ENCODE data around the gene CRYGB.

CRYGB gene

DNA sequence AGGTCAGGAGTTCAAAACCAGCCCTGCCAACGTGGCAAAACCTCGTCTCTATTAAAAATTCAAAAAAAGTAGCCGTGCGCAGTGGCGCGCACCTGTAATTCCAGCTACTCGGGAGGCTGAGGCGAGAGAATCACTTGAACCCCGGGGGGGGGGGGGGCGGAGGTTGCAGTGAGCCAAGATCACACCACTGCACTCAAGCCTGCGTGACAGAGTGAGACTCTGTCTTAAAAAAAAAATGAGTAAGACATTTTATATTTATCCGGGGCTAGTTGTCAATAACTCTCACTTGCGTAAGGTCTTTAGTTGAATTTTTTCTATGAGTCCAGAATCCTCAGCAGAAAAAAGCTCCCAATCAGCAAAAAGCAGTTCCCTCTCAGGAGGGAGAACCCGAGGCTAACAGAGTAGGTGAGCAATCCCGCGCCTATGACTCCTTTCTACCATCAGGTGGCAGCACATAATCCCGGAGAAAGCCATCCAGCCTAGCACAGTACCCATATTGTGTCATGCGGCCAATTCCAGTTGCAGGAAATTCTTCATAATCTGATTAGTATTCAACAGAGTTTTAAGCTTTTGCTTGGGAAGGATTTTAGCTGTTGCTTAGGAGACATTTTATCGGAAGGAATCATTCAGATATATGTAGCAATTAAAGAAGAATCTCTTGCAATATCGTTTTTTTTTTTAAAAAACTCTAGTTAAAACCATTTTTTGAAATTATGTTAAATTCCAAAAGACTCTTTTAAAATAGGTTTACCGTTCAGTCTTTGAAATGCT, 29.3 kb upstream of the CRYGB start:
- Histone ChIP-seq H2BK12ac (ENCODE audit: low read length) (no peak overlapping the region), H2AFZ (ENCODE audit: insufficient read depth, low read length, poor library complexity) (no peak overlapping the region), H2BK5ac (ENCODE audit: low read depth, low read length, poor library complexity) (no peak overlapping the region), H3K23ac (ENCODE audit: low read length) (no peak overlapping the region), H2BK120ac (ENCODE audit: insufficient read depth, low read length, poor library complexity) (no peak overlapping the region), H3K9ac (ENCODE audit: low read length) (no peak overlapping the region), H3K9me3 (ENCODE audit: insufficient read depth, low read depth, low read length) (no peaks in the 10 kb centered on the region), H4K8ac (ENCODE audit: low read depth, low read length) (no peak overlapping the region), H3K36me3 (ENCODE audit: control insufficient read depth in 1 of 2, insufficient read depth in 2 of 2, low read length in 2 of 2) (no peaks in the 10 kb centered on the region), H3K4ac (ENCODE audit: low read depth, low read length) (no peak overlapping the region), H3K27me3 (ENCODE audit: insufficient read depth, low read length) (no peaks in the 10 kb centered on the region), H3K27ac (ENCODE audit: low read depth, low read length) (no peak overlapping the region), H3K4me2 (ENCODE audit: low read length) (no peak overlapping the region), H3K14ac (ENCODE audit: low read length) (no peak overlapping the region), H4K12ac (ENCODE audit: low read depth, low read length) (no peak overlapping the region), H3K4me3 (ENCODE audit: low read depth, low read length) (no peak overlapping the region), H3K79me2 (ENCODE audit: control insufficient read depth, insufficient read depth, low read length, poor library complexity) (no peaks in the 10 kb centered on the region), H3K18ac (ENCODE audit: low read length) (no peak overlapping the region), H2AK5ac (ENCODE audit: low read length) (no peak overlapping the region), H3K4me1 (ENCODE audit: control insufficient read depth in 1 of 2, insufficient read depth in 2 of 2, low read length in 2 of 2) (no peaks in the 10 kb centered on the region), H4K91ac (ENCODE audit: low read depth, low read length) (no peak overlapping the region), H3K79me1 (ENCODE audit: low read length) (no peaks in the 10 kb centered on the region)
- peak; percentile 85 to 96 for DNase-seq
- WGBS (ENCODE audit: extremely low coverage, insufficient coverage, insufficient read length), result no CpG with 5 or more reads among the region's 21 CpGs

DNA sequence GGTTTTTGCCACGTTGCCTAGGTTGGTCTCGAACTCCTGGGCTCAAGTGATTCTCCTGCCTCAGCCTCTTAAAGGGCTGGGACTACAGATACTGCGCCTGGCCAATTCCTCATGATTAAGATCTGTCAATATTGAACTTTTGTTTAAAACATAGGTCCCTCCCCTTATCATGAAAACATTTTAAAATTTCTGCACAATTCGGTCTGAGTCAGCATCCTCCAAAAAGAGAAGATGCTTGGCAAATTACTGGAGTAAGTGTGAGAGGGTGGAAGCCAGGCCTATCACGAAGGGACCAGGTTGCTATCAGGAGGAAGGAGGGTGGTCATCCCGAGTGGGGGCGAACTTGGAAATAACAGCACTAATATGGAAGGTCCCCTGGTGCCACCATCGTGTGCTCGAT, 28.2 kb upstream of the CRYGB start:
- no peak overlapping the region for H2BK5ac ChIP-seq (ENCODE audit: low read depth, low read length, poor library complexity)
- no peaks in the 10 kb centered on the region for H3K4me1 ChIP-seq (ENCODE audit: control insufficient read depth in 1 of 2, insufficient read depth in 2 of 2, low read length in 2 of 2)
- H2BK120ac ChIP-seq (ENCODE audit: insufficient read depth, low read length, poor library complexity), result no peak overlapping the region
- no peak overlapping the region for H3K27ac ChIP-seq (ENCODE audit: low read depth, low read length)
- H4K91ac ChIP-seq (ENCODE audit: low read depth, low read length), result no peak overlapping the region
- no peak overlapping the region for H3K4me2 ChIP-seq (ENCODE audit: low read length)
- H4K12ac ChIP-seq (ENCODE audit: low read depth, low read length), result no peak overlapping the region
- no peak overlapping the region for H4K8ac ChIP-seq (ENCODE audit: low read depth, low read length)
- no peaks in the 10 kb centered on the region for H3K79me1 ChIP-seq (ENCODE audit: low read length)
- no peak overlapping the region for H3K4ac ChIP-seq (ENCODE audit: low read depth, low read length)
- H3K27me3 ChIP-seq (ENCODE audit: insufficient read depth, low read length), result no peaks in the 10 kb centered on the region
- H3K18ac ChIP-seq (ENCODE audit: low read length), result no peak overlapping the region
- no peak overlapping the region for H2AK5ac ChIP-seq (ENCODE audit: low read length)
- DNase-seq, result no peak
- H3K23ac ChIP-seq (ENCODE audit: low read length), result no peak overlapping the region
- H3K36me3 ChIP-seq (ENCODE audit: control insufficient read depth in 1 of 2, insufficient read depth in 2 of 2, low read length in 2 of 2), result no peaks in the 10 kb centered on the region
- no peak overlapping the region for H3K4me3 ChIP-seq (ENCODE audit: low read depth, low read length)
- no peak overlapping the region for H3K9ac ChIP-seq (ENCODE audit: low read length)
- WGBS (ENCODE audit: extremely low coverage, insufficient coverage, insufficient read length), result no CpG with 5 or more reads among the region's 9 CpGs
- H2BK12ac ChIP-seq (ENCODE audit: low read length), result no peak overlapping the region
- no peak overlapping the region for H2AFZ ChIP-seq (ENCODE audit: insufficient read depth, low read length, poor library complexity)
- H3K79me2 ChIP-seq (ENCODE audit: control insufficient read depth, insufficient read depth, low read length, poor library complexity), result no peaks in the 10 kb centered on the region
- no peak overlapping the region for H3K14ac ChIP-seq (ENCODE audit: low read length)
- no peaks in the 10 kb centered on the region for H3K9me3 ChIP-seq (ENCODE audit: insufficient read depth, low read depth, low read length)

DNA sequence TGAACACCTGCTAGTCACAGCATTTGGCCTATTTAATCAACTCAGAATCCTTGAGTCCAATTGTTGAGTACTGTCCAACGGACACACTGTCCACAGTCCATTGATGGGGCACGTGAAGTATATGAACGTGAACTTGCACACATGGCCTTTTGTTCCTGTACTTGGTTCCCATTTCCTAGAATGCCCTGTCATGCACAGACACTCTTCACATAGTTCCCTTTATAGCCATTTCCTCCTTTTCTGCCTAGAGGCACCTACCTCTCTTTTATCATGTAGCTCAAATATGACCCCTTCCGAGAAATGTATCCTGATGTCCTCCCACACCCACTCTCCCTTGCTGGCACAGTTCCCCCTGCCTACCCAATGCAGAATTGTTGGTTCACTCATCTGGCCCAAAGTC, 26.2 kb upstream of the CRYGB start:
- Histone ChIP-seq H3K4me3 (ENCODE audit: low read depth, low read length) (no peak overlapping the region), H3K23ac (ENCODE audit: low read length) (no peak overlapping the region), H3K4me2 (ENCODE audit: low read length) (no peak overlapping the region), H3K79me2 (ENCODE audit: control insufficient read depth, insufficient read depth, low read length, poor library complexity) (no peaks in the 10 kb centered on the region), H2BK120ac (ENCODE audit: insufficient read depth, low read length, poor library complexity) (no peak overlapping the region), H3K9me3 (ENCODE audit: insufficient read depth, low read depth, low read length) (no peaks in the 10 kb centered on the region), H4K12ac (ENCODE audit: low read depth, low read length) (no peak overlapping the region), H2AFZ (ENCODE audit: insufficient read depth, low read length, poor library complexity) (no peak overlapping the region), H3K27me3 (ENCODE audit: insufficient read depth, low read length) (no peaks in the 10 kb centered on the region), H3K4ac (ENCODE audit: low read depth, low read length) (no peak overlapping the region), H3K18ac (ENCODE audit: low read length) (no peak overlapping the region), H3K36me3 (ENCODE audit: control insufficient read depth in 1 of 2, insufficient read depth in 2 of 2, low read length in 2 of 2) (no peaks in the 10 kb centered on the region), H3K79me1 (ENCODE audit: low read length) (no peaks in the 10 kb centered on the region), H2BK5ac (ENCODE audit: low read depth, low read length, poor library complexity) (no peak overlapping the region), H4K8ac (ENCODE audit: low read depth, low read length) (no peak overlapping the region), H3K14ac (ENCODE audit: low read length) (no peak overlapping the region), H3K4me1 (ENCODE audit: control insufficient read depth in 1 of 2, insufficient read depth in 2 of 2, low read length in 2 of 2) (no peaks in the 10 kb centered on the region), H4K91ac (ENCODE audit: low read depth, low read length) (no peak overlapping the region), H2BK12ac (ENCODE audit: low read length) (no peak overlapping the region), H3K27ac (ENCODE audit: low read depth, low read length) (no peak overlapping the region), H3K9ac (ENCODE audit: low read length) (no peak overlapping the region), H2AK5ac (ENCODE audit: low read length) (no peak overlapping the region)
- no peak for DNase-seq
- no CpG with 5 or more reads among the region's 4 CpGs for WGBS (ENCODE audit: extremely low coverage, insufficient coverage, insufficient read length)

DNA sequence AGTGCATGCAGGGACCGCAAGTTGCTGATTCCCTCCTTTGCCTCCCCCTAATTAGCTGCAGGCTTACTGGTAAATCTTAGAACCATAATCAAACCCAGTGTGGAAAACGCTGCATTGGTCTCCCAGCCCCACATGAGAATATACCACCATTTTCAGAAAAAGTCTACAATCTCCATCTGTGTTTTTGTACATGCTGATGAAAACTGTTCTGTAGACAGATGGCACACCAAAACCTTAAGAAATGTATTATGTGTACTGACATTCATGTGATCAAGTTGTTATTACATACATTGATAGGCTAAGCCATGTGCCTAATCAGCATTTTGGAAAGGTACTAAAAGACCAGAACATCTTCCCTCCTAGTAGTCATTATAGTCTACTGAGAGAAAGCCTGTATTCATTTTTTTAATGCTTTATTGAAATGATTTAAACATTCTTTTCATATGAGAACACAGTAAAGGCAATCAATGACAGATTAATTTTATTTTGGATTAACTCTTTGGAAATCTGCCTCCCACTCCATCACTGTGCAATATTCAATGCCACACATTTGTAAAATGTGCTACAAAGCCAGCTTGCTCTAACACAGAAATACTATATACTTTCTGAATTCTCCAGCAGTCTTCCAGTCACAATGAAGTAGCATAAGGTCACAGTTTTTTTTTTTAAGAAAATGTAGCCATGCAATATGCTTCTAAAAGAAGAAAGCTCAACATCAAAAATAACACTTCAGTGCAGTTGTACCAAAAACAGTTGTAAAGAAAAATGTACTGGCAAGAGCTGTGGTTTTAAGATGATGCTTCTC, 19.2 kb upstream of the CRYGB start:
- Histone ChIP-seq H3K4me1 (ENCODE audit: control insufficient read depth in 1 of 2, insufficient read depth in 2 of 2, low read length in 2 of 2) (no peaks in the 10 kb centered on the region), H3K9me3 (ENCODE audit: insufficient read depth, low read depth, low read length) (no peaks in the 10 kb centered on the region), H2AK5ac (ENCODE audit: low read length) (no peak overlapping the region), H3K9ac (ENCODE audit: low read length) (no peak overlapping the region), H3K27me3 (ENCODE audit: insufficient read depth, low read length) (no peaks in the 10 kb centered on the region), H3K27ac (ENCODE audit: low read depth, low read length) (no peak overlapping the region), H3K4me2 (ENCODE audit: low read length) (no peak overlapping the region), H3K79me1 (ENCODE audit: low read length) (no peaks in the 10 kb centered on the region), H2BK120ac (ENCODE audit: insufficient read depth, low read length, poor library complexity) (no peak overlapping the region), H3K79me2 (ENCODE audit: control insufficient read depth, insufficient read depth, low read length, poor library complexity) (no peaks in the 10 kb centered on the region), H2AFZ (ENCODE audit: insufficient read depth, low read length, poor library complexity) (no peak overlapping the region), H4K91ac (ENCODE audit: low read depth, low read length) (no peak overlapping the region), H3K14ac (ENCODE audit: low read length) (no peak overlapping the region), H3K36me3 (ENCODE audit: control insufficient read depth in 1 of 2, insufficient read depth in 2 of 2, low read length in 2 of 2) (no peaks in the 10 kb centered on the region), H4K8ac (ENCODE audit: low read depth, low read length) (no peak overlapping the region), H2BK12ac (ENCODE audit: low read length) (no peak overlapping the region), H3K18ac (ENCODE audit: low read length) (no peak overlapping the region), H2BK5ac (ENCODE audit: low read depth, low read length, poor library complexity) (no peak overlapping the region), H3K4me3 (ENCODE audit: low read depth, low read length) (no peak overlapping the region), H4K12ac (ENCODE audit: low read depth, low read length) (no peak overlapping the region), H3K23ac (ENCODE audit: low read length) (no peak overlapping the region), H3K4ac (ENCODE audit: low read depth, low read length) (no peak overlapping the region)
- DNase-seq, result no peak
- WGBS (ENCODE audit: extremely low coverage, insufficient coverage, insufficient read length), result no CpG with 5 or more reads among the region's 2 CpGs

Data from trophoblast cell (in vitro differentiated cells and primary cell).